LNCAP (cell line): ENCODE results near the gene MAPK1.

Experiments used
- TF ChIP-seq, protein P1 (sequence below): fragments of 450-650 bp; IDR thresholded peaks from 2 replicates; pipeline ENCODE4 v1.5.1; 2017; ENCODE audit warnings: mild to moderate bottlenecking

Gene MAPK1

DNA sequence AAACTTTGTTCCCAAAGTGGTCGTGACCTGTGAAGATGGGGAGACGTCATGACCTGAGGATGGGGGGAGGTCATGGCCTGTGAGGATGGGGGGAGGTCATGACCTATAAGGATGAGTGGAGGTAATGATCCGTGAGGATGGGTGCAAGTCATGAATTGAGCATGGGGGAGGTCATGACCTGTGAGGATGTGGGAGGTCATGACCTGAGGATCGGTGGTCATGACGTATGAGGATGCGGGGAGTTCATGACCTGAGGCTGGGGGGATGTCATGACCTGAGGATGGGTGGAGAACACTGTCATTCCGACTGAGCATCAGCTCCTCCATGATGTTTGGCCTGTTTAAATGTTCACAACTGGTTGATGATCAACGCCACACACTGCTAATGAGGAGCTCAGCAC, 157.8 kb downstream of the MAPK1 start:
- TF ChIP-seq, protein P1, sequence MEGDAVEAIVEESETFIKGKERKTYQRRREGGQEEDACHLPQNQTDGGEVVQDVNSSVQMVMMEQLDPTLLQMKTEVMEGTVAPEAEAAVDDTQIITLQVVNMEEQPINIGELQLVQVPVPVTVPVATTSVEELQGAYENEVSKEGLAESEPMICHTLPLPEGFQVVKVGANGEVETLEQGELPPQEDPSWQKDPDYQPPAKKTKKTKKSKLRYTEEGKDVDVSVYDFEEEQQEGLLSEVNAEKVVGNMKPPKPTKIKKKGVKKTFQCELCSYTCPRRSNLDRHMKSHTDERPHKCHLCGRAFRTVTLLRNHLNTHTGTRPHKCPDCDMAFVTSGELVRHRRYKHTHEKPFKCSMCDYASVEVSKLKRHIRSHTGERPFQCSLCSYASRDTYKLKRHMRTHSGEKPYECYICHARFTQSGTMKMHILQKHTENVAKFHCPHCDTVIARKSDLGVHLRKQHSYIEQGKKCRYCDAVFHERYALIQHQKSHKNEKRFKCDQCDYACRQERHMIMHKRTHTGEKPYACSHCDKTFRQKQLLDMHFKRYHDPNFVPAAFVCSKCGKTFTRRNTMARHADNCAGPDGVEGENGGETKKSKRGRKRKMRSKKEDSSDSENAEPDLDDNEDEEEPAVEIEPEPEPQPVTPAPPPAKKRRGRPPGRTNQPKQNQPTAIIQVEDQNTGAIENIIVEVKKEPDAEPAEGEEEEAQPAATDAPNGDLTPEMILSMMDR: no peak

DNA sequence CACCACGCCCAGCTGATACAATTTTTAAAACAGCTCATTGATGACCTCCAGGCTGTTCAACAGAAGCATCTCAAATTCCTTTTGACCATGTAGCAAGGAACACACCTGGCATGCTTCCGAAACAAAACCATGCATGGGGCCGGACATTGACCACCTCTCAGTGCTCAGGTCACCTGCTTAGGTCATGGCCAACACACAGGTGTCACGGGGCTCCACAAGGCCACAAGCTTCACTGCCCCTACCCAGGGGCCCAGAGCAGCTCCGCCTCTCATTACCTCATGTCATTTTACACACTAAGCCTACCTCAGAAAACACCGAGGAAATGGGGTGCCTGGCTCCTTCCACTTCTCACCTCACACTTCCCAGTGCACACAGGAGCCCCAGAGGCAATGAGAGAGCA, 158.5 kb downstream of the MAPK1 start:
- TF ChIP-seq, protein P1: no peak

DNA sequence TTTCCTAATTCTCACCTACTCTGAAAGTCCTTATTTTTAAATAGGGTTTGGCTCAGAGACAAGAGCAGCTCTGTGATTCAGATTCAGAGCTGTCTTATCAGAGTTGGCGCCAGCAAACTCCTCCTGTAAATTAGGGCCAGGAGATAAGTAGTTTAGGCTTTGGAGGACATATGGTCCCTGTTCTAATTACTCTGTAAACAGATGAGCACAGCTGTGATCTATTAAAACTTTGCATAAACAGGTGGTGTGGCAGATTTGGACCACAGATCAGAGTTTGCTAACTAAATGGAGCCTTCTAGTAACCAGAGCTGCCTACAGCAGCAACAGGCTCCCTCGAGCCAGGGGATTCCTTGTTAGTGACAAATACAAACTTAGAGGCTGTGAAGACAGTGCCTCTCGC, 159.8 kb downstream of the MAPK1 start:
- TF ChIP-seq, protein P1: no peak
